PFSK-1 (cell line): ENCODE measurements around the gene HIRA.

Experiments used
- POLR2AphosphoS5 ChIP-seq: IDR thresholded peaks from 2 replicates; pipeline ENCODE4 v1.6.1; 2012; ENCODE audit warnings: low read depth, mild to moderate bottlenecking, control low read depth, low read length, moderate library complexity
- TAF1 ChIP-seq: IDR thresholded peaks from 2 replicates; pipeline ENCODE4 v1.6.1; 2012; ENCODE audit warnings: low read length, control low read depth, borderline replicate concordance; ENCODE audit not compliant: insufficient read depth

DNA sequence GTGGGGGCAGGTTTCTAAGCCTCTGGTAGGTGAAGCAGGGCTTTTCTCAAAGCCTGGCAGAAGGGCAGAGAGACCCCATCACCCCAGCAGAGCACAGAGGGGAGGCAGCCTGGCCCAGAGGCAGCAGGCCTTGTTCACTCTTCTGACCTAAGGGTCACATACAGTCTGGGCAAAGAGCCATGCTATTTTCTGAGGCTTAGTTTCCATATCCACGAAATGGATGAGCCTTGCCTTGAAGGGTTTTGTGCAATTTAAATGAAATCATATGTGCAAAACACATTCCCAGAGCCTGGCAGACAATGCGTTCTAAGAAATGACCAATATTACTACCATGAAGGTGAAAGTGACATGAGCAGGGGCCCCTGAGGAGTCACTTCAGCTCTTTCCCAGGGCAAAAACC lies 44.5 kb downstream of the HIRA start:
- no peak for TF ChIP-seq POLR2AphosphoS5
- no peak for TF ChIP-seq TAF1
